ENCODE data around the gene ALOXE3.
"Not testable (repeated sequence)": the region's sequence is repeated elsewhere in the genome, so short reads cannot be mapped to it uniquely, and the experiment has no call there.

The ALOXE3 gene

DNA sequence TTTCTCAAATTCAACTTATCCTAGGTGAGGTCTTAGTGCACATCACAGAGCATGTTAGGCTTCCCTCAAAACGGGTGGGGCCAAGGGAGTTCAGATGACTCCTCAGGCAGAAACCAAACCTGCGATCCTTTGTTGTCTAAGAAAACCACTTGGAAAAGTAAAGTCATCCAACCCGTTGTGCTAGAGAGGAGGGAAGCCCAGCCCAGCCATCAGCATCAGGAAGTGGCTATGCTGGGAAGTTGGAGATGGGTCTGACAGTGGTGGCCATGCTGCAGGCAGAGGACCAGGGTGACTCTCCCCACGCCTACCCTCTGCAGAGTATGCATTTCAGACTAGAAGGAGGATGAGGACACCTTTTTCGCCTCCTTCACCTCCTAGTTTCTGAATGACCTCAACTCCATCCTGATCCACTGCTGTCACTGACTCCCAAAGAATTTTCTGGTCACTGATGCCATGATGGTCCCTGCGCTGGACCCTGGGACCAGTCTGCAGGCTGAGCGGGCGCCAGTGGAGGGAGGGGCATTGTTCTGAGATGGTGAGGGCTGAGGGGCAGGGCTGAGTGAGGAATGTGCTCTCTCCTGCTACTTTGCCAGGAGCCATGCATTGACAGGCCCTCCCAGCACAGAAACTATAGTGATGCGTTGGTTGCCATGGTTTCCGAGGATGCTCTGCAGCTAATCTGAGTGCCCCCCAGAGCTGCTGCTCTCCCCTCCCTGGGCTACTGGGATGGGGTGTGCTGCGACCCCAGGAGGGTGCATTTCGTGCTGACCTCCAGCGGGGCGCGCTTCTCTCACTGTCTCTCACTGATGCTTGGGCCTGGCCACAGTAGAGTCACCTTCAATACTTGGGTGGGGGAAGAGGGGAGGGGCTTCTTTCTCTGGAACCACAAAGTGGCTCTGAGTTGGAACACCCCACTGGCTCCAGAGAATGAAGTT lies 51.2 kb downstream of the ALOXE3 start:
- DNase-seq: no peak

DNA sequence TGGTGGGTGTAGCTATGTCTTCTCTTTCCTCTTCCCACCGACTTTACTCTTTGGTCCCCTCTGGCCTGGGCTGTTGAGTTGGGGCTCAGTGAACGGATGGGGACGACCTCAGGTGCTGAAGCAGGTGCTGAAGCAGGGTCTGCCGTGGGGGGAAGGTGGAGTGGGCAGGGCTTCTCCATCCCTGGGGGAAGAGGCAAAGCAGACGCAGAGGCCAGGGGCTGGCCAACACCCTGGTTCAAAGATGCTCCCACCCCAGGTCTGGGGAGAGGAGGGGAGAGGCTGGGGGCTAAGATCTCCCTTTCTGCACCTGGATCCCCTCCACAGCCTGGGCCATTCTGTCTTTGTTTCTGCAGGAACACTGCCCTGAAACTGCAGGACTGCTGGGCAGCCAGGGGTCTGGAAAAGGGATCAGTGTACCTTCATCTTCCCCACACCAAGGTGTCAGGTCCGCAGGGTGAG lies 53.7 kb downstream of the ALOXE3 start:
- DNase-seq: no peak

DNA sequence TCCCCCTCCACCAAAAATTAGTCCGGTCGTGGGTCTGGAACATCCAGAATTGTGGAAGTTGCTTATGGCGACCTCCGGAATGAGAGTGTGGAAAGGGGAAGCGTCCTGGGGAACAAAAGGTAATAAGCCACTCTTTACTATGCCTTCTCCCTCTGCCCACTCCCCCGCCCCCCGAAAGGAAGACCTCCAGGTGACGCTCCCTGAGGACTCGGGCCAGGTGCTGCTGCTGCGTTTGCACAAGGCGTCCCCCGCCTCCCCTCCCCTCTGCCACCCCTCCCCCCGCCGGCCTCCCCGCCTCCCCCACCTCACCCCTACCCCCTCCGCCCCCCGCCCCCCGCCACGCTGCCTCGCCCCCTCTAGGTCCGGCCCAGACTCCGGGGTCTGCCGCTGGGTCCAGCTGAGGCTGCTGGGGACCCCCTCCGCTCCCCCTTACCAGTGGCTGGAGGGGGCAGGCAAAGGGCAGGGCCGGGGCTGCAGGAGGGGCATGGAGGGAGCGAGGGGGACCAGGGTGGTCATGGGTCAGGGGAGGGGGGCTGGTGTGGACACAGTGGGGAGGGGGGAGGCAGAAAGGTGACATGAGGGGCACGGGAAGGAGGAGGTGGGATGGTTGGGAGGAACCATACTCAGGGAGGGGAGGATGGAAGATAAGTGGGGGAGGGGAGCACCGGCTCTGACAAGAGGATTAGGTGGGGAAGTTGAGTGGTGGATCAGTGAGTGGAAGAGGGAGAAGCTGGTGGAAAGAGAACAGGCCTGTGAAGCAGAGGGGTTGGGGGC lies 54.4 kb downstream of the ALOXE3 start:
- DNase-seq: no peak

DNA sequence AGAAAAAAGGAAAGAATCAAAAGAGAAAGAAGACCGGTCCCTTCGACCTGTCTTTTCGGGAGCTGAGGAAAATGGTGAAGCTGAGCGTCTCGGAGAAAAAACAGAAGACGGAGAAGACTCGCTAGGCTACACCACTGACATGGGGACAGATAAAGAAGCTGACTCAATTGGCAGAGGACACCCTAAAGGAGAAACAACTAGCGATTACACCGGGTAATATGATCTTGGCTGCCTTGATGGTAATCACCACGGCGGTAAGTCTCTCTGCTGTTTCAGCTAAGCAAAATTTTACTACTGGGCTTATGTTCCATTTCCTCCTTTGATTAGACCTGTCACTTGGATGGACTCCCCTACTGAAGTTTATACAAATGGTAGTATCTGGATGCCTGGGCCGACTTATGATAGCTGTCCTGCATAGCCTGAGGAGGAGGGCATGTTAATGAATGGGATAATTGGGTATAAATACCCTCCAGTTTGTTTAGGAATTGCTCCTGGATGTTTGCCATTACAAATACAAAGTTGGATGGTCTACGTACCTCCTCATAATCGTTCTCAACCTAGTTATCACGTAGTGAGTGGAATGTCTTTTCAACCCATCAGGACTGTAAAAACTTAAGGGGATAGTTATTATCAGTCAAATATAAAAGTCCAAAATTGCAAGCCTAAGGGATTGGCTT lies 55.4 kb downstream of the ALOXE3 start:
- no peak for DNase-seq

DNA sequence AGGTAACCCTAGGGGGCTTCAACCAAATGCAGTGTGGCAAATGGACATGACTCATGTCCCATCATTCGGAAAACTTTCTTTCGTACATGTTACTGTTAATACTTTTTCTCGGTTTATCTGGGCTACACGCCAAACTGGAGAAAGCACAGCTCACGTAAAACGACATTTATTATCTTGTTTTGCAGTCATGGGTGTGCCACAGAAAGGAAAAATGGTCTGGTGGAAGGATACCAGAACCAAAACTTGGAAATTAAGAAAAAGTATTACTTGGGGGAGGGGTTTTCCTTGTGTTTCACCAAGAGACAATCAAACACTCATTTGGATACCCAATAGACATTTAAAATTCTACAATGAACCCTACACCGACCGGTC lies 55.9 kb downstream of the ALOXE3 start:
- DNase-seq: no peak

DNA sequence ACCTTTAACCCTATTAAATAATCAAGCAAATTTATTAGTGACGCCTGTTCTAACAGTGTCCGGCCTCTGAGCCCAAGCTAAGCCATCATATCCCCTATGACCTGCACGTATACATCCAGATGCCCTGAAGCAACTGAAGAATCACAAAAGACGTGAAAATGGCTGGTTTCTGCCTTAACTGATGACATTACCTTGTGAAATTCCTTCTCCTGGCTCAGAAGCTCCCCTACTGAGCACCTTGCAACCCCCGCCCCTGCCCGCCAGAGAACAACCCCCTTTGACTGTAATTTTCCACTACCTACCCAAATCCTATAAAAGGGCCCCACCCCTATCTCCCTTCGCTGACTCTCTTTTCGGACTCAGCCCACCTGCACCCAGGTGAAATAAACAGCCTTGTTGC lies 56.5 kb downstream of the ALOXE3 start:
- not testable (repeated sequence) for DNase-seq

DNA sequence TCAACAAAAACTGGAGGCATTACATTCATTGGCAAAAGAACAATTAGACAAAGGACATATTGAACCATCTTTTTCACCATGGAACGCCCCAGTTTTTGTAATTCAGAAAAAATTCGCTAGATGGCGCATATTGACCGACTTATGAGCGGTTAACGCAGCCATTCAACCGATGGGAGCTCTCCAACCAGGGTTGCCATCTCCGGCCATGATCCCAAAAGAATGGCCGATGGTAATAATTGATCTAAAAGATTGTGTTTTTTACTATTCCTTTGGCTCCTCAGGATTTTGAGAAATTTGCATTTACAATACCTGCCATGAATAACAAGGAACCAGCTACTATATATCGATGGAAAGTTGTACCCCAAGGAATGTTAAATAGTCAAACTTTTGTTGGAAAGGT lies 58.0 kb downstream of the ALOXE3 start:
- no peak for DNase-seq

DNA sequence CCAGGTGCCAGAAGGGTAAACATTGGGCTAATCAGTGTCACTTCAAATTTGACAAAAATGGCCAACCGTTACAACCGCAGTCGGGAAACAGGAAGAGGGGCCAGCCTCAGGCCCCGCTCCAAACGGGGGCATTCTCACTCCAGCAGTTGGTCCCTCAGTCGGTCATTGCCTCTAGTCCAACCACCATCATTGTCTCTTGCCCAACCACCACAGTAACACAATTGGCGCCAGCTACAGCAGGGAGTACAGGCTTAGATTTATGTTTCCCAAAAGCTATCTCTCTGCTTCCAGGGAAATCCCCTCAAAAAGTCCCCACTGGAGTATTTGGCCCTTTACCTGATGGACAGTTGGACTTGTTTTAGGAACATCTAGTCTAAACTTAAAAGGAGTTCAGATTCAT lies 59.2 kb downstream of the ALOXE3 start:
- no peak for DNase-seq

DNA sequence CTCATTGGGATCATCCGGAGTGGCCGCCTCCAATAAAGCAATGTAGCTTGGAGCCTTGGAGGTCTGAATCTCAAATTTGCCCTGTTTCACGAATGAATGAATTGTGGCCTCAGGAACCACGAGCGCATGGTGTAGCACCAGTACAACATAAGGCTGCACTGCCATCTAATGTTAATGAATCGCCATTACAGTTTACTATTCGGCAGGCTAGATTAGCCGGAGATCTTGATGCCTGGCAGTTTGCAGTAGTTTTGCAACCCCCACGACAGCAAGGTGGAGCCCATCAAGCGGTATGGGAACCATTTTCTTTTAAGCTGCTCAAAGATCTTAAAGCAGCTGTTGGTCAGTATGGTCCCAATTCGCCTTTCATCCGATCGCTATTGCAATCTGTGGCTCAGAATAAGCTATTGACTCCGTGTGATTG lies 60.6 kb downstream of the ALOXE3 start:
- DNase-seq: no peak

DNA sequence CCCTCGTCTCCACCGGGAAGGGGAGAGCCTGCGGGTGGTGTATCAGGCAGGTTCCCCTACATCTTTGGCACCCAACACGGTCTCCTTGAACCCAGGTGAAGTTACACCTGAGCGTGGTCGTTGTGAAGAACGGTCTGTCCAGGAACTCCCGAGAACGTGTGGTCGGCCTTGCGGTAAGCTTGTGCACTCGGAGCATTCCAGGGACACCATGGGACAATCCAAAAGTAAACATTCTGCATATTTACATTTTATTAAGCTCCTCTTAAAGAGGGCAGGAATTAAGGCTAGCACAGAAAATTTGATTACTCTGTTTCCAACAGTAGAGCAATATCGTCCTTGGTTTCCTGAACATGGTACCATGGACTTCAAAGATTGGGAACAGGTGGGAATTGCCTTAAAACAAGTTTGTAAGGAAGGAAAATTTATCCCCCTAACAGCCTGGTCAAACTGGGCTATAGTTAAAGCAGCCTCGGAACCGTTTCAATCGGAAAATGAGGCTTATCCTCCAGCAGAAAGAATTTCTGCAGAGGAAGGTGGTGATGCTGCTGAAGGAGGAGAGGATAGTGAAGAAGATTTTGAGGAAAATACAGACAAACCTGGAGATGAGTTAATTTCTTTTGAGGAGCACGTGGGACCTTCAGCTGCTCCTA lies 61.2 kb downstream of the ALOXE3 start:
- DNase-seq: no peak

DNA sequence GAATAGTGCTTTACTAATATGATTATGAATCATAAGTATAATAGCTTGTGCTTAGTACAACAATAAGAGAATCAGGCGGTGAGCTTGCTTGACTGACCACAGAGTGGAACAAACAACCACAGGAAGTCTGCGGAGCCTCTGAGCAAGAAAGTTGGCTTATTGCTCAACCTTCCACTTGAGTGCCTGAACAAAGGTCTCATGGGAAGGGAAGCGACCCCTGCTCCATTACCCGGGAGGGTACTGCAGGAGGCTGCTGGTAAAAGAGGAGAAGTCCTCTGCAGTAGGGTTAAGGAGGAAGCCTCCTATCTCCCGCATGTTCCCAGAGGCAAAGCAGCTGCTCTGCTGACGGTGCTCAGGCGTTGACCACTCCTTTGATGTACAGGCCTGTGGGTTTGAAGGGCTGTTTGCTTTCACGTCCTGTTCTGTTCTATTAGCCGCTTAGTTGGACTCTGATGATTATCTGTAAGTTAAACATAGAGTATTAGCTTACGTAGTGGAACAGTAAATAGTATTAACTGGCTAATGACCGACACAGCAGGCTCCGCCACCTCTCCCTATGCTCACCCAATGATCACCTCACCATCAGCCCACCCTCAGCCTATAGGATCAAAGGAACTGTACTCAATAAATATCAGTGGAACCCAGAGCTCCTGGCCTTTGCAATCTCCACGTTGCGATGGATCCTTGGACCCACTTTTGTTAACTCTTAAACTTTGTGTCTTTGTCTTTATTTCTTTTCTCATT lies 61.9 kb downstream of the ALOXE3 start:
- no peak for DNase-seq

DNA sequence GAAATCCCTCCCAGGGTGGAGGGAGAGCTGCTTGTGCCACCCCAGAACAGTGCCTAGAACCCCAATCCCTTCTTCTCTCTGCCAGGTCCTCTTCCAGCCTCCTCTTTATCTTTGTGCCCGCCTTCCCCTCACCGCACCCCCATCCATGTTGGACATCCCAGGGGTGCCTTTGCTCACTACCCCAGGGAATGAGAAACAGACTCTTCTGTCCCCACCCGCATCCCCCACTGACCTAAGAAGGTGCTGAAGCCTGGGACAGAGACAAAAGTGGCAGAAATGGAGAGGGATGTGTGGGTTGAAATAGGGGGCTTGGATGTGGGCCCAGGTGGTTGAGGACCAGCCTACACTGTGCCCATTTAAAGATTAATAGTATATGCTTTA lies 62.5 kb downstream of the ALOXE3 start:
- DNase-seq: no peak

DNA sequence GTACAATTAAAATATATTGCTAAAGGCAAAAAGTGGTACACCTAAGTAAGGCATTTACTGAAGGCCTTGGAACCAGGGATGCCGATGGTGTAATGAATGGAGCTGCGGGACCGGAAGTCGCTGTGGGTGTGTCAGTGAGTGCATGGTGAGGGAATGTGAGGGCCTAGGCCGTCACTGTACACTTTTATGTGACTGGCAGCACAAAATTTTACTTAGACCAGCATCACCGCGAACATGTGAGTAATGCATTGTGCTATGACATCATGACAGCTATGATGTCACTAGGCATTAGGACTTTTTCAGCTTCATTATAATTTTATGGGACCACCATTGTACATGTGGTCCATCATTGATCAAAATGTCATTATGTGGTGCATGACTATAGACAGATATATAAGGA lies 64.7 kb downstream of the ALOXE3 start:
- DNase-seq: no peak

DNA sequence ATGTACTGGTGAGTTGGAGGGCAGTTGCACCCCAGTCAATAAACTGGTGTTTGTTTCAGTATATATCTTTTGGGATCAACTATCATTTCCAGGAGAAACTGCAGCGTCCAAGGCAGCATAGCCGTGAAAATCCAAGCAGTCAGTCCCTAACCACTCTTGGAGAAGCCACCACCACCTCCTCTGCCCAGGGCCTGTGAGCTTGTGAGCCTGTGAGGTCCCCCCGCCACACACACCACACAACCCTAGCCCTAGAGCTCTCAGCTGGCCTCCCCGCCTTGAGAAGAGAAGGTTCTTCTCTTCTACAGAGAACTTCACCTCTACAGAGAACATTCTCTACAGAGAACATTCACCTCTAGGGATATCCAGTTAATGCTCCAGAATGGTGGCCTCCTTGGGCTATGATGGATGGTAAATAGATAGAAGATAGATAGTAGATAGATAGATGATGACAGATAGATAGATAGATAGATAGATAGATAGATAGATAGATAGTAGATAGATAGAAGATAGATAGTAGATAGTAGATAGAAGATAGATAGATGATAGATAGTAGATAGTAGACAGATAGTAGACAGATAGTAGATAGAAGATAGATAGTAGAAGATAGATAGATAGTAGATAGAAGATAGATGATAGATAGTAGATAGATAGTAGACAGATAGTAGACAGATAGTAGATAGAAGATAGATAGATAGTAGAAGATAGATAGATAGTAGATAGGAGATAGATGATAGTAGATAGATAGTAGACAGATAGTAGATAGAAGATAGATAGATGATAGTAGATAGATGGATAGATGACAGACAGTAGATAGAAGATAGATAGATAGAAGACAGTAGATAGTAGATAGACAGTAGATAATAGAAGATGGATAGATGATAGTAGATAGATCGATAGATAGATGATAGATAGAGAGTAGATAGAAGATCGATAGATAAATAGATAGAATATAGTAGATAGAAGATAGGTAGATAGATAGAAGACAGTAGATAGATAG lies 65.8 kb downstream of the ALOXE3 start:
- DNase-seq: no peak

DNA sequence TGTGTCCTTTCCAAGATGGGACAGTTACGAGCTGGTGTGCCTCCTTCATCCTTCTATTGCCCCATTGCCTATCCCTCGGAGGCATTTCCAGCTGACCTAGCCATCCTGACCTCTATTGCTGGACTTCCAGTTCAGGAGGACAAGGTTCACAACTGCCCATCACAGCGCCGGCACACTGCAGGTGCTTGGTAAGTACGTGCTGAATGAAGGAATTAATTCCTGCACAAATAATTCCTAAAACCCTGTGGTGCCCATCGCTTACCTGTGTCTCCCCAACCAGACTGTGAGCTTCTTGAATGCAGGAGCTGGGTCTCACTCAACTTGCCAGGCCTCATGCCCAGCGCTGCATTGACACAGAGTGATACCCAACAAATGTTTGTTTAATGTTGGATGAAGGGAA lies 66.5 kb downstream of the ALOXE3 start:
- DNase-seq: no peak

DNA sequence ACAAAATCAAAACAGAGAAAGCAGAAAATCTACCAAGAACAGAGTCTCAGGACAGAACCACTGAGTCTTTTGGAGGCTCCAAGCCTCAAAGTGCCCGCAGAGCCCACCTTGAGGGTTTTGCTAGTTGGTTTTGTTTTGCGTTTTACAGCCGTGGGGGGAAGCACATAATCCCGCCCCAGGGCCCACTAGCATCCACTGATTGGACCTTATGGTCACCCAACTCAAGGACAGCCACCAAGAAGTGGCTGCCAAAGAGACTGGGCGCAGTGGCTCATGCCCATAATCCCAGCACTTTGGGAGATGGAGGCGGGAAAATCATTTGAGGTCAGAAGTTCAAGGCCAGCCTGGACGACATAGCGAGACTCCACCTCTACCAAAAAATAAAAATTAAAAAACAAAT lies 69.6 kb downstream of the ALOXE3 start:
- DNase-seq: no peak

DNA sequence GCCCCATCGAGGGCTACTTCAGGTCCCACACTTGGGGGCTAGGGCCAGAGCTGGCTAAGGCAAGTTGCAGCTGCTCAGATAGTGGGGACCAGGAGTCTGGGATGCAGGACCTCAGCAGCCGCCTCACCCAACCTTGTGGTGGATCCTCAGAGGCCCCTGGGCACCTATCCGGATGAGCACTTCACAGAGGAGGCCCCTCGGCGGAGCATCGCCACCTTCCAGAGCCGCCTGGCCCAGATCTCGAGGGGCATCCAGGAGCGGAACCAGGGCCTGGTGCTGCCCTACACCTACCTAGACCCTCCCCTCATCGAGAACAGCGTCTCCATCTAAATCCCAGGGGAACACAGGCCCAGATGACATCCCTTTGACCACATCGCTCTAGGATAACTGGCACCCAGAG lies 70.1 kb downstream of the ALOXE3 start:
- DNase-seq: no peak

DNA sequence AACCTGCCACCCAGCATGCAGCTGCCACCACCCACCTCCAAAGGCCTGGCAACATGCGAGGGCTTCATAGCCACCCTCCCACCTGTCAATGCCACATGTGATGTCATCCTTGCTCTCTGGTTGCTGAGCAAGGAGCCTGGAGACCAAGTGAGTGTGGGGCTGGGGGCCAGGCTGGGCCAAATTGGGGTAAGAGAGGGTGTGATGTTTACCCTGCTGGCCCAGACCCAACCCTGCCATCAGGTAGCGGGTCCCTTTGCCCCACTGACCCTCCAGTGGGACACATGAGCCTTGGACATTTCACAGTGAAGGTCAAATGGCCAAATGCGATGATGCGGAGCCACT lies 70.6 kb downstream of the ALOXE3 start:
- DNase-seq: no peak

DNA sequence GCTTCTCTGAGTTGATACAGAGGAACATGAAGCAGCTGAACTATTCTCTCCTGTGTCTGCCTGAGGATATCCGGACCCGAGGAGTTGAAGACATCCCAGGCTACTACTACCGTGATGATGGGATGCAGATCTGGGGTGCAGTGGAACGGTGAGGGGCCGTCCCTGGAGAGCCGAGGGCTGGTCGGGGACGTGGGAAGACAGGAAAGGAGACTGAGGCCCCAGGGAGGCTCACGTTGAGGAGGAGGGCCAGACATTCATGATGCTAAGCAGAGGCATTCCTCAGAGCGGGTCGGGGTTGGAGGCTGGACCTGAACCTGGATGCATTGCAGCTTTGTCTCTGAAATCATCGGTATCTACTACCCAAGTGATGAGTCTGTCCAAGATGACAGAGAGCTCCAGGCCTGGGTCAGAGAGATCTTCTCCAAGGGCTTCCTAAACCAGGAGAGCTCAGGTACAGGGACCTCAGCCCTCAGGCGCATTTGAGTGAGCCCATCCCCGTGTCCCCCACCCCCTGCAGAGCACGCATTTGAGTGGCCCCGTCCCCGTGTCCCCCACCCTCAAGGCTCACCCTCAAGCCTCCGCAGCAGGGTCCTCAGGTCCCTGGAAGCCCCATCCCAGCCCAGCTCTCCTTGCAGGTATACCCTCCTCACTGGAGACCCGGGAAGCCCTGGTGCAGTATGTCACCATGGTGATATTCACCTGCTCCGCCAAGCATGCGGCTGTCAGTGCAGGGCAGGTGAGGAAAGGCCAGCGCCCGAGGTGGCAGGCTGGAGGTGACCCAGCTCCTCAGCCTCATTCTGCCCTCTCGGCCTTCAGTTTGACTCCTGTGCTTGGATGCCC lies 71.2 kb downstream of the ALOXE3 start:
- no peak for DNase-seq

DNA sequence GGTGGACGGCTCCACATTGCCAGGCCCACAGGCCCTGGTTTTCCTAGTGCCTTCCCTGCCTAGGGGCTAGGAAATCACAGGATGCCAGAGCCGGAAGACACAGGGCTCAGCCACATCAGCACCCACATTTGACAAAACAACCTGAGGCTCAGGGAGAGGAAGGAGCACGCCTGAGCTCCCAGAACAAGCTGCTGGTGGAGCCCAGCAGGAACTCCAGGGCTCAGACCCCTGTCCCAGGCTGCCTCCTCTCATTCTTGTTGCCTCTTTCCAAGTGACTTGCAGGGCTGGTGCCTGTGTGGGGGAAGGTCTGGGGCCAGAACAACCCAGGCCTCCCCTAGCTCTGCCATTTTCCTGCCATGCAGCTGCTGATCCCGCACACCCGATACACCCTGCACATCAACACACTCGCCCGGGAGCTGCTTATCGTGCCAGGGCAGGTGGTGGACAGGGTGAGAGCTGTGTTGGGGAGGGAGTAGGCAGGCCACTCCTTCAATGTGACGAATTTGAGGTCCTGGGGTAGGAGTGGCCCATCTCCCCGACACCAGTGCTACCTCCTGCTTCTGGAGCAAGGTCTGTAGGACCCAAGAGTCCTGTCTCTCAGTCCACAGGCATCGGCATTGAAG lies 71.9 kb downstream of the ALOXE3 start:
- DNase-seq: no peak
